NCI-H345 treated with DMSO at 0.1 percent for 48 hours (cell line): ENCODE measurements around the gene FIZ1.
A peak's percentile ranks its signal among the peaks of the same experiment; 100 is the strongest.

ENCODE experiments used
- DNase-seq: peaks from one replicate; lab custom pipeline; 2025; ENCODE audit not compliant: unreplicated experiment; lab: John Stamatoyannopoulos, UW

The FIZ1 gene

GRCh38 chr19:55613930-55614710 lies 14.8 kb upstream of the FIZ1 start:
- no peak for DNase-seq

- no peak for DNase-seq
Measured at GRCh38 chr19:55613396-55613795, 14.1 kb upstream of the FIZ1 start.

- DNase-seq: no peak
Measured at GRCh38 chr19:55611983-55612645, 12.8 kb upstream of the FIZ1 start.

GRCh38 chr19:55611300-55611982 lies 12.1 kb upstream of the FIZ1 start:
- DNase-seq: no peak

- DNase-seq: no peak
Measured at GRCh38 chr19:55609326-55609725, 10.0 kb upstream of the FIZ1 start.

GRCh38 chr19:55606817-55607216 lies 7.5 kb upstream of the FIZ1 start:
- DNase-seq: no peak

- no peak for DNase-seq
Measured at GRCh38 chr19:55606471-55606787, 7.1 kb upstream of the FIZ1 start.

GRCh38 chr19:55605637-55606470 lies 6.5 kb upstream of the FIZ1 start, which contains the start of gene ZNF865:
Gene ZNF865 (plus strand): TSS chr19:55605647. CDS start chr19:55613619, 7,972 bp downstream.
- peak; percentile 14 for DNase-seq

- DNase-seq: peak; percentile 83
Measured at GRCh38 chr19:55605207-55605636, 5.9 kb upstream of the FIZ1 start.

GRCh38 chr19:55603581-55604292 lies 4.4 kb upstream of the FIZ1 start:
- no peak for DNase-seq

- no peak for DNase-seq
Measured at GRCh38 chr19:55603115-55603514, 3.8 kb upstream of the FIZ1 start.

GRCh38 chr19:55602104-55603001 lies 3.0 kb upstream of the FIZ1 start:
- no peak for DNase-seq

GRCh38 chr19:55601084-55601483 lies 1.8 kb upstream of the FIZ1 start:
- no peak for DNase-seq

- no peak for DNase-seq
Measured at GRCh38 chr19:55600662-55601028, 1.3 kb upstream of the FIZ1 start.

- DNase-seq: peak; percentile 92
Measured at GRCh38 chr19:55599842-55600661, 735 bp upstream of the FIZ1 start, which contains the start of gene ZNF524. Gene ZNF524 (plus strand): TSS chr19:55600288. CDS start chr19:55602113, 1,825 bp downstream.

- DNase-seq: peak; percentile 67
Measured at GRCh38 chr19:55598719-55599467, 424 bp downstream of the FIZ1 start.

- DNase-seq: no peak
Measured at GRCh38 chr19:55598034-55598433, 1.3 kb downstream of the FIZ1 start.

- DNase-seq: no peak
Measured at GRCh38 chr19:55597501-55597921, 1.8 kb downstream of the FIZ1 start.
